Mucosa of gallbladder (tissue), 1 donor: ENCODE data around the gene SCTR. TPM values are rescaled to one million over a fixed set of nuclear protein-coding genes. Genes with fewer than 3 reads are reported as not detected.

Source experiments
- DNase-seq: peaks from one replicate; pipeline ENCODE4 v3.0.0-alpha.2; 2020; ENCODE audit warnings: low spot score
- total RNA-seq: library from RNA; stranded (reverse); gene quantifications from one replicate; pipeline ENCODE4 v1.2.1, GENCODE V29; 2021
- donor health status: DM: no; HTN: no; CAD: no.

The SCTR gene
- total RNA-seq, 1 donor from 2014 or later: 0.92 TPM

GRCh38 chr2:119488245-119489214 is 35.8 kb downstream of the SCTR start:
- no peak for DNase-seq

- DNase-seq: peak; percentile 85
Observed at GRCh38 chr2:119487434-119488244, 36.6 kb downstream of the SCTR start.

GRCh38 chr2:119486886-119487285 is 37.4 kb downstream of the SCTR start:
- DNase-seq: no peak

- DNase-seq: no peak
Observed at GRCh38 chr2:119486196-119486827, 38.0 kb downstream of the SCTR start.

GRCh38 chr2:119485336-119486110 is 38.8 kb downstream of the SCTR start:
- no peak for DNase-seq

GRCh38 chr2:119484834-119485233 is 39.4 kb downstream of the SCTR start:
- no peak for DNase-seq

GRCh38 chr2:119483896-119484718 is 40.2 kb downstream of the SCTR start:
- no peak for DNase-seq

GRCh38 chr2:119483395-119483753 is 40.9 kb downstream of the SCTR start:
- DNase-seq: no peak

GRCh38 chr2:119482481-119483394 is 41.5 kb downstream of the SCTR start:
- no peak for DNase-seq

GRCh38 chr2:119481501-119482455 is 42.5 kb downstream of the SCTR start:
- no peak for DNase-seq

- no peak for DNase-seq
Observed at GRCh38 chr2:119480718-119481142, 43.6 kb downstream of the SCTR start.

- no peak for DNase-seq
Observed at GRCh38 chr2:119480184-119480583, 44.1 kb downstream of the SCTR start.

GRCh38 chr2:119478978-119479295 is 45.3 kb downstream of the SCTR start:
- DNase-seq: no peak

GRCh38 chr2:119478188-119478977 is 45.9 kb downstream of the SCTR start:
- DNase-seq: no peak

- peak; percentile 5 for DNase-seq
Observed at GRCh38 chr2:119477113-119477505, 47.2 kb downstream of the SCTR start.

GRCh38 chr2:119476301-119477112 is 47.8 kb downstream of the SCTR start:
- DNase-seq: peak; percentile 9

GRCh38 chr2:119475857-119476244 is 48.4 kb downstream of the SCTR start:
- no peak for DNase-seq
